HG03469 (cell line): ENCODE results near the gene RFX6.

ENCODE experiments used
- ATAC-seq: cut with Tn5 transposase; IDR thresholded peaks from one replicate; pipeline ENCODE4 v1.9.1; 2021; ENCODE audit warnings: mild to moderate bottlenecking, moderate library complexity, moderate number of reproducible peaks; ENCODE audit not compliant: unreplicated experiment

The RFX6 gene

DNA sequence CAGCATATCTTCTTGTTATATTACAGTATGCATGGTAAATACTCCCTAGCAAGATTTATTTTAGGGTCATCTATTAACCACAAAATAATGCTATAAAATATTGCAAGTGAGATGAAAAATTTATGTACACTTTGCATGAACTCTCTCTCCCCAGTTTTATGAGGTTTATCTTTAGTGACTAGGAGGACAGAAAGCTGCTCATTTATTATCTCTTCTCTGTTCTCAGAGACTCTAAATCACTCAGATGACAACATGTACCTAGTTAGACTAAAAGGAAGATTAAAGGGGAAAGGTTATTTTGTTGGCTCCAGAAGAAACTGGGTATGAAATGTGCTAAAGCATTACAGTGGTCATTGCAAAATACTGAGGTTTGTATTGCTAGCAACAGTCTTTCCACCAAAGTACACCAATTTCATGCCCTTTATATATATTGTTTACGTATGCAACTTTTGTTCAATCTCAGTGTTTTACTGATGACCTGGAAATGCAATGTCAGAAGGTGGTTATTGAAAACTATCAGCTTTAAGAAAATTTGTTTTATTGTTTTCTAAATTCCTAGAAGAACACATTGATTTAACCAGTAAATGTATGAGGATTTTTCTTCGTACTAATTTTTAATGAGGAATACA, 11.8 kb downstream of the RFX6 start:
- no peak for ATAC-seq

- no peak for ATAC-seq
These were observed 17.6 kb downstream of the RFX6 start for GRCh38 chr6:116894669-116895068.

- ATAC-seq, result no peak
These were observed 18.9 kb downstream of the RFX6 start for GRCh38 chr6:116895935-116896334.

DNA sequence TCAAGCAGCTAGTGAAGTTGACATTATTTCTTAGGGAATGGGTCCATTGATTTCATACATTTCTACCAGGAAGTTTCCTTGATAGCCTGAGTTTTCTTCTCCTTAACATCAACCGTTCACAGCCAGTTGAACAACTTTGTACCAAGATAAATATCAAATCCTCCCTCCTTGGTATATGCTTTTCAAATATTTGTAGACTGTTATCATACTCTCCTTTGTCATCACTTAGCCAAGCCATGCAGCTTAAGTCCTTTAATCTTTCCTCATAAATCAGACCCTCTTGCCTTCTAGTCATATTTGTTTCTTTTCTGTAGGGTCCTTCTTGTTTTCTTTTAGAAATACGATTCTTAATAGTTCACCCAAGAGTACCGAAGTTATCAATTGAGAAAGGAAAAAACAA, 25.6 kb downstream of the RFX6 start:
- no peak for ATAC-seq

DNA sequence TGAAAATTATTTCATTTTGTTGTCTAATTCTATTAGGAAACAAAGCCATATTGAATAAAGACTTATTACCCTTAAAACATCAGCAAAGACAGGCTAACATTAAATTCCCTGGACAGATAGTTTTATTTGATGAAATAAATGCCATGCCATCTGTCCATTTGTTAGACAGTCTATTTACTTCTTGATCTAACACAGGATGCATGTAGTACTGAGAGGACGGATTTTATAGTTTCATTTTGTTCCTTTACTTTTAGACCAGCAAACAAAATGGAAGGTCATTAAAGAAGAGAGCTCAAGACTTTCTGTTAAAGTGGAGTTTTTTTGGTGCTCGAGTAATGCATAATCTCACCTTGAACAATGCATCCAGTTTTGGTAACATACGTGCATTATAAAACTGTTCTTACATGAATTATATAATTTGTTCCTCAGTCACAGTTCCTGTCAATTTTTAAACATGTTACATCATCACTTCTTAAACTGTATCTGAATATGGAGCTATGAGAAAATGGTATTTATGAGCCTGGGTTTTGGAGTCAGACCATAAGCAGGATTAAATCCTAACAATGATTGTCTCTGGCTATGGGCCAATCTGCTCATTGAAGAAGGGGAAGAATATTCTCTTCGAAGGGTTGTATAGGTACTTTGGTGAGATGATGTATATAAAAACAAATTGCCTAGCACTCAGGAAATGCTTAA, 46.0 kb downstream of the RFX6 start:
- no peak for ATAC-seq

GRCh38 chr6:116924245-116924644, 47.2 kb downstream of the RFX6 start:
- no peak for ATAC-seq

- no peak for ATAC-seq
These were observed 48.2 kb downstream of the RFX6 start for GRCh38 chr6:116925088-116925794.

GRCh38 chr6:116928677-116929076, 51.6 kb downstream of the RFX6 start:
- ATAC-seq, result no peak

GRCh38 chr6:116929825-116930224, 52.8 kb downstream of the RFX6 start:
- no peak for ATAC-seq

DNA sequence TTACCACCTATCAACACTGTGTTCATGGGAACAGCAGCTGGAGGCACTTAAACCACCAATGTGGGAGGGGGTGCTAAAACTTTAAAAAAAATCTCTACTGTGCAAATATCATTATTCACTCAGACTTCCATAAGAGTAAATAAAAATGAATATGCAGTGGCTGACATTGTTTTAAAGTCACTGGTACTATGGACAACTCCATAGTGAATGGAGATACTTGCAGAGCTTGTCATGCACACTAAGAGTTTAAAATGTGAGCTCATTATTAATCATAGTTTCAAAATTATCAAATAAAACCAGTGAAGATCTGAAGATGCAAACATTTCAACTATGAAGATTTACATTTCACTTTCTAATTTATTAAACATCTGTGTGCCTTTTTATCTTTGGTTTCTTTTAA, 54.4 kb downstream of the RFX6 start:
- ATAC-seq, result no peak

DNA sequence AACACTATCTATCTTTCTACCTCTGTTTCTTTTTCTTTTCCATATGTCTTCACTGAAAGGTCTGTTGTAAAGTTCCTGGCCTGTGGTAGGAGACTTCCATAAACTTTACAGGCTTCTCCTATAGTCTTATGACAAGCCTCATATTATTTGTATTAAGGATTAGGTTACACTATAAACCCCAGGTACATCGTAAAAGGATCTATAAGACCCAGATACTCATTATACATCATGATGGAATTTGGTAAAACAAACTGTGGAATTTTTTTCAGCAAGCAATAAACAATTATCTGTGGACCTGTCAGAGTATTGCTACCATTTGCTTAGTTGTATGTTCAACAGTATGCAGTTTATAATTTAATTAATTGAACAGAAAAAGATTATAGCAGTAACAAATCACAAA, 55.5 kb downstream of the RFX6 start:
- ATAC-seq, result no peak

DNA sequence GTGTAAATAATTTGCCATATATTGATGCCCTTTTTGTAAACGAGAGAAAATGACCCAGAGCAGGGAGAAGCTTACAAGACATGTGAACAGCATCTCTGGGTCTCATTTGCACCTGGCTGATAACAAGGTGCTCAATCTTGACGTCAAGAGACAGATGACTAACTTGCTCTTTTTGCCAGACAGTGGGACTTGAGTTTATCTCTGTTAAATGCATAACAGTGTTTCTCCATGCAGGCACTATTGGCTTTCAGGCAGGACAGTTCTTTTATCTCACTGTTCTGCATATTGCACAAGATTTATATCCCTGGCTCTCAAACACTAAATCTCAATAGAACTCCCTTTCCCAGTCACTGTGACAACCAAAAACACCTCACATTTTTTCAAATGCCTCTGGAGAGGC, 56.4 kb downstream of the RFX6 start:
- no peak for ATAC-seq

GRCh38 chr6:116938305-116938704, 61.3 kb downstream of the RFX6 start:
- ATAC-seq, result no peak

GRCh38 chr6:116941727-116942126, 64.7 kb downstream of the RFX6 start:
- no peak for ATAC-seq

GRCh38 chr6:116945809-116946208, 68.8 kb downstream of the RFX6 start:
- ATAC-seq, result no peak

- no peak for ATAC-seq
These were observed 71.7 kb downstream of the RFX6 start for GRCh38 chr6:116948533-116949304.

DNA sequence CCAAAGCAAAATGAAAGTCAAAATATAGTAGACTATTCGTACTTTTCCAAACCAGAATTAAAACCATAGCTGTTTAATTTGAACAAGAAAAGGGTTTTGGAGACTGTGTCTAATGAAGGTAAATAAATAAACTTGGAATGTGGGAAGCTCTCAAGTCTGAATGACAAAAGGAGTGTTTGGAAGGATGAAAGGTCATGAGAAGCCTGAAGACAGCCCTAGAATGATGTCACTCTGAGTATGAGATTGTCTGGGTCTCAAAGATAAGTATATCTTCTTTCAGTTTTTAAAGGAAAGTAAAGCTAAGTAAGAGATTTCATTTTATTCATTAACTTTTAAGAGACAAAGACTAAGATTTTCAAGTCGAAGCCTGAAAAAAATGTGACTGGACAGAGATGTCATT, 72.9 kb downstream of the RFX6 start:
- no peak for ATAC-seq

- ATAC-seq, result no peak
These were observed 77.3 kb downstream of the RFX6 start for GRCh38 chr6:116954335-116954734.

DNA sequence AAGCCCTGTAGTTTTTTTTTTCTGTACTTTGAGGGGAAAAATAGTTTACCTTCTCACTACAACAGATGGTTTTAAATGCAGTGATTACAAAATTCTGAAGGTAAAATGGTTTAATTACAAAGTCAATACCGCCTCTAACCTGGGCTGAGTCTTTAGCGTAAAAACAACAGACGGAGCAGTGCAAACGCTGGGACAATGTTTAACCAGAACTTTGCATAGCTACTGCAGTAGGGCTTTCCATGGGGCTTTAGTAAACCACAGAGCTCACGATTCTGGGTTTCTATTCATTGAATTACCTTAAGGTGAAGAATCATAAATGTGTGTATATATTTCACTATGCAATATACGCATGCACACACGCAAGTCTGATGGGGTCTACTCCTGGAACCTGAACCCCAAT, 77.9 kb downstream of the RFX6 start:
- no peak for ATAC-seq

GRCh38 chr6:116955773-116956172, 78.7 kb downstream of the RFX6 start:
- ATAC-seq, result no peak

DNA sequence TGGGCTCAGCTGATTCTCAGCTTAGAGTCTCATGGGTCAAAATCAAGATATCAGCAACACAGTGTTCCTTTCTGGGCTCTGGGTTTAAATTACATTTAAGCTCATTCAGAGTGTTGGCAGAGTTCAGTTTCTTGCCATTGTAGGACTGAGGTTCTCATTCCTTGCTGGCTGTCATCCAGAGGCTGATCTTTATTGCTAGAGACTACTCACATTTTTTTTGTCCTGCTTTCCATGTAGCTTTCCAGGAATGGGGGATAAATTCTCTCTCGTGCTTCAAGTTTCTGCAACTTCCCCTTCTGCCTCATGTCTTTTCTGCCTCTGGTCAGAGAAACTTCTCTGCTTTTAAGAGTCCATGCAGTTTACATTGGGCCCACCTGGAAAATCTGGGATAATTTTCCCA, 86.9 kb downstream of the RFX6 start:
- no peak for ATAC-seq
